ENCODE measurements around the gene OR10H2.
"Not testable (repeated sequence)": the region's sequence is repeated elsewhere in the genome, so short reads cannot be mapped to it uniquely, and the experiment has no call there.

The OR10H2 gene

DNA sequence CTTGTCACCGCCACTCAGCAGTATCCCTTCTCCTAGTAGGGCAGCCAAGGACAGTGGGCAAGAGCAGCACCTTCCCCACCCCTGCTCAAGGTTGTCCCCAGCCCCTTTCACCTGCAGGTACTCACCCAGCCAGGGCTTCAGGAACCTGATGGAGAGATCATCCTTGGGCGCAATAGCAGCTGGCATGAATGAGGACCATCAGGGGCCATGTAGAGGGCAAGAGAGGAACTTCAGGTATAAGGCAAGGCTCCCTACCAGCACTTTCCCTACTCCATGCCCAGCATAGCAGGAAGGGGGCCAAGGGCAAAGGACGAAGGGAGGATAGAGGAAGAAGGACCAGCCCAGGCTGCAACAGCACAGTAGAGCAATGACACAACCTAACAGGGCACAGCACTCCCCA is 46.3 kb downstream of the OR10H2 start:
- DNase-seq, result not testable (repeated sequence)

DNA sequence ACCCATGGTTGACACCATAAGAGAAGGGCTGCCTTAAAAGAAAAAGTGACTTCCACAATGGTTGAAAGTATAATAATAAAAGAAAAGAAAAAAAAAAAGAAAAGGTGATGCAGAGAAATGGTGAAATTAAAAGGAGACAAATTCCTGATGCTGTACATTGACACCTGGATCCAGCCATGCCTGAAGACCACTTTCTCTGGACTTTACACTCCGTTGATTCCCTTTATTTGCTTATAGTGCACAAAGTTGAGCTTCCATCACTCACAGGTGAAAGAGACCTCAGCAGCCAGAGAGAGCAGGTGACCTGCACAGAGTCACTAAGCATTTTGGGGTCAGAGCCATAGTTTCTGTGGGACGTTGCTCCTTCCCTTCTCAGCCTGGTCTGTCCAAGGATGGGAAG is 47.4 kb downstream of the OR10H2 start:
- no peak for DNase-seq

DNA sequence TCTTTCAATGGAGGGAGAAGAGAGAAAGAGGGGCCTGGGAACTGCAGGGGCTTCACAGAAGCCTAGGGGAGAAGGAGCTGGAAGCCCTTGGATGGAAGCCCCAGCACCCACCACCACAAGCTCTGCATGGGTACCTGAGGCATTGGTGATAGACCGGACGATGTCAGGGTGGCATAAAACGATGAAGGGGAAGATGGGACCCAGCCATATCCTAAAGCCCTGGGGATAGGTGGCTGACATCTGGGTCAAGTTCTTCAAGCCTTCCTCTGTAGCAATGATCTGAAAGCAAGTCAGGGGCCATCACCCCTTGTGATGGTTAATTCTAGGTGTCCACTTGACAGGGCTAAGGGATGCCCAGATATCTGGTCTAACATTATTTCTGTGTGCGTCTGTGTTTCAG is 48.4 kb downstream of the OR10H2 start:
- no peak for DNase-seq

DNA sequence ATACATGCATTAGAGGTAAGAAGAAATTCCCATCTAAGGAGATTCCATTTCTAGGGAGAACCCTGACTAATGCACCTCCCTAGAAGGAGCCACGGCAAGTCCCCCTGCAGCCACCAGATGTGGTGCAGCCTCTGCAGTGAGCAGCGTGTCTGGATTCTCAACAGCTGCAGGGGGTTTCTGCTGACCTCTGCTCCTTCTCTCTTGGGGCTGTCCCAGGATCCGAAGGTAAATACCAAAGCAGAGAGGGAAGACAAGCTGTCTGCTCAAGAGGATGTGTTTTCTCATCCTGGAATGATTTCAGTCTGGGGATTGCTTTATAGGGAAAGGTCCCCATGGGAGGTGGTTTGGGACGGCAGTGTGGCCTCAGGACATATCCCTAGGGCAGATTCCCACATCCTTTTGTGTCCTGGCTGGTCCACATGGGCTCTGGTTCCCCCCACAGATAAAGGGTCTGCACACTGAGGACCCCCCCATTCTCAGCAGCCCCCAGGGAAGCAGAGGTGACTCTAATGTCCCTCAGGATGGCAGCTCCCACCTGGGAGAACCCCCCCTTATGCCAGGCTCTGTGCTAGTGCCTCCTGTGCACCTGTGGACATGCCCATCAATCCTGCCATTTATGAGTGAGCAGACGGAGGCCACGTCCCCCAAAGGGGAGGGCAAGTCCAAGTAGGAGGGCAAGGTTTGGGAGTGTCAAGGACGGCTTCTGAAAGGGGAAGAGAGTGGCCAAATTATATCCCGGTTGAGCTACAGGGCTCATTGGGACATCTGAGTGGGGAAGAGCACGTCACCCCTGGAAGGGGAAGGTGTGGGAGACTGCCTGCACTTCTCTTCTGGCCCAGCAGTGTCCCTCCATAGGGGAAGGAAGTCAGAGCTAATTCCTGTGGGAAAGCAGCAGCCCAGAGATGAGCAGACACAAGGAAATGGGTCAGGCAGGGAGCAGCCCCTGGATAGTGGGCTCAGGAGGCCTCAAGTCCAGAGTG is 49.5 kb downstream of the OR10H2 start:
- no peak for DNase-seq

All from activated CD8-positive, alpha-beta memory T cell treated with anti-CD3 and anti-CD28 coated beads, Interleukin-2, amount 50 U/mL, for 48 hours (primary cell).